H1 (cell line): Measurements from ENCODE around the gene STARD13. TPM values are rescaled to one million over a fixed set of nuclear protein-coding genes. Genes with fewer than 3 reads are reported as not detected.

Experiments used
- CBX5 ChIP-seq: fragments of 300-800, 300-1000 bp; sonication (generic); IDR thresholded peaks from 2 replicates; pipeline ENCODE4 v1.7.1; 2016; ENCODE audit warnings: antibody characterized with exemption, low read length, low read depth
- CTCF ChIP-seq, 3 experiments: IDR thresholded peaks; 1 replicate in 2 of 3; 2 replicates in 1 of 3; pipeline versions ENCODE4 v1.5.1 to v1.6.1; 2011; ENCODE audit warnings: low read length in 3 of 3, mild to moderate bottlenecking in 3 of 3, inconsistent platforms in 2 of 3, low read depth in 1 of 3, moderate library complexity in 1 of 3; ENCODE audit not compliant: insufficient read depth in 1 of 3; ENCODE audit errors: control extremely low read depth in 1 of 3
- KDM5A ChIP-seq: fragments of 200-600 bp; IDR thresholded peaks from 2 replicates; pipeline ENCODE4 v1.7.1; 2012; ENCODE audit warnings: mild to moderate bottlenecking, low read length, inconsistent platforms, mixed read lengths
- MAFK ChIP-seq: IDR thresholded peaks from 2 replicates; pipeline ENCODE4 v1.6.1; 2012; ENCODE audit warnings: low read depth, mild to moderate bottlenecking, improper control_type of control experiment, low read length
- RXRA ChIP-seq: IDR thresholded peaks from 2 replicates; pipeline ENCODE4 v1.6.1; 2011; ENCODE audit warnings: low read depth, mild to moderate bottlenecking, low read length, moderate library complexity; ENCODE audit not compliant: insufficient read depth
- SIN3A ChIP-seq, 2 experiments: IDR thresholded peaks in 1 of 2; conservative IDR thresholded peaks in 1 of 2; 2 replicates each; pipeline ENCODE4 v1.6.1; 2011 to 2012; ENCODE audit warnings: low read length in 2 of 2, improper control_type of control experiment in 1 of 2, low read depth in 1 of 2, mild to moderate bottlenecking in 1 of 2
- polyA plus RNA-seq, 7 experiments: library from polyadenylated mRNA; depleted of rRNA in 3 of 7; stranded (reverse) in 5 of 7; unstranded in 2 of 7; fragments of >200 nt in 5 of 7; fragments of 200-250 nt in 2 of 7; gene quantifications; 1 replicate in 5 of 7; 2 replicates in 1 of 7; 4 replicates in 1 of 7; pipeline versions ENCODE4 v1.2.1 to v1.2.3, GENCODE V29; 2011 to 2013; ENCODE audit warnings: missing spikeins in 2 of 7, mixed read lengths in 2 of 7
- total RNA-seq: library from RNA; stranded (reverse); fragmentation: NEBNext Ultra II Directional; extraction: Animal tissue kit (Norgen Biotek cat#: 25700); gene quantifications from 2 replicates; pipeline ENCODE4 v1.2.1, GENCODE V29; 2021
- TF ChIP-seq, protein P1 (sequence below): fragments of 300-600 bp; sonication (generic); IDR thresholded peaks from 2 replicates; pipeline ENCODE4 v1.7.1; 2012; ENCODE audit warnings: low read length, moderate library complexity, mild to moderate bottlenecking, inconsistent platforms; ENCODE audit not compliant: insufficient replicate concordance

Gene STARD13
- total and polyA plus RNA-seq, 2 of the 8 experiments (the other 6 are each of a cell fraction or from before 2014, with no cell fraction given), result 0.82 to 2.9 TPM

- TF ChIP-seq, protein P1, sequence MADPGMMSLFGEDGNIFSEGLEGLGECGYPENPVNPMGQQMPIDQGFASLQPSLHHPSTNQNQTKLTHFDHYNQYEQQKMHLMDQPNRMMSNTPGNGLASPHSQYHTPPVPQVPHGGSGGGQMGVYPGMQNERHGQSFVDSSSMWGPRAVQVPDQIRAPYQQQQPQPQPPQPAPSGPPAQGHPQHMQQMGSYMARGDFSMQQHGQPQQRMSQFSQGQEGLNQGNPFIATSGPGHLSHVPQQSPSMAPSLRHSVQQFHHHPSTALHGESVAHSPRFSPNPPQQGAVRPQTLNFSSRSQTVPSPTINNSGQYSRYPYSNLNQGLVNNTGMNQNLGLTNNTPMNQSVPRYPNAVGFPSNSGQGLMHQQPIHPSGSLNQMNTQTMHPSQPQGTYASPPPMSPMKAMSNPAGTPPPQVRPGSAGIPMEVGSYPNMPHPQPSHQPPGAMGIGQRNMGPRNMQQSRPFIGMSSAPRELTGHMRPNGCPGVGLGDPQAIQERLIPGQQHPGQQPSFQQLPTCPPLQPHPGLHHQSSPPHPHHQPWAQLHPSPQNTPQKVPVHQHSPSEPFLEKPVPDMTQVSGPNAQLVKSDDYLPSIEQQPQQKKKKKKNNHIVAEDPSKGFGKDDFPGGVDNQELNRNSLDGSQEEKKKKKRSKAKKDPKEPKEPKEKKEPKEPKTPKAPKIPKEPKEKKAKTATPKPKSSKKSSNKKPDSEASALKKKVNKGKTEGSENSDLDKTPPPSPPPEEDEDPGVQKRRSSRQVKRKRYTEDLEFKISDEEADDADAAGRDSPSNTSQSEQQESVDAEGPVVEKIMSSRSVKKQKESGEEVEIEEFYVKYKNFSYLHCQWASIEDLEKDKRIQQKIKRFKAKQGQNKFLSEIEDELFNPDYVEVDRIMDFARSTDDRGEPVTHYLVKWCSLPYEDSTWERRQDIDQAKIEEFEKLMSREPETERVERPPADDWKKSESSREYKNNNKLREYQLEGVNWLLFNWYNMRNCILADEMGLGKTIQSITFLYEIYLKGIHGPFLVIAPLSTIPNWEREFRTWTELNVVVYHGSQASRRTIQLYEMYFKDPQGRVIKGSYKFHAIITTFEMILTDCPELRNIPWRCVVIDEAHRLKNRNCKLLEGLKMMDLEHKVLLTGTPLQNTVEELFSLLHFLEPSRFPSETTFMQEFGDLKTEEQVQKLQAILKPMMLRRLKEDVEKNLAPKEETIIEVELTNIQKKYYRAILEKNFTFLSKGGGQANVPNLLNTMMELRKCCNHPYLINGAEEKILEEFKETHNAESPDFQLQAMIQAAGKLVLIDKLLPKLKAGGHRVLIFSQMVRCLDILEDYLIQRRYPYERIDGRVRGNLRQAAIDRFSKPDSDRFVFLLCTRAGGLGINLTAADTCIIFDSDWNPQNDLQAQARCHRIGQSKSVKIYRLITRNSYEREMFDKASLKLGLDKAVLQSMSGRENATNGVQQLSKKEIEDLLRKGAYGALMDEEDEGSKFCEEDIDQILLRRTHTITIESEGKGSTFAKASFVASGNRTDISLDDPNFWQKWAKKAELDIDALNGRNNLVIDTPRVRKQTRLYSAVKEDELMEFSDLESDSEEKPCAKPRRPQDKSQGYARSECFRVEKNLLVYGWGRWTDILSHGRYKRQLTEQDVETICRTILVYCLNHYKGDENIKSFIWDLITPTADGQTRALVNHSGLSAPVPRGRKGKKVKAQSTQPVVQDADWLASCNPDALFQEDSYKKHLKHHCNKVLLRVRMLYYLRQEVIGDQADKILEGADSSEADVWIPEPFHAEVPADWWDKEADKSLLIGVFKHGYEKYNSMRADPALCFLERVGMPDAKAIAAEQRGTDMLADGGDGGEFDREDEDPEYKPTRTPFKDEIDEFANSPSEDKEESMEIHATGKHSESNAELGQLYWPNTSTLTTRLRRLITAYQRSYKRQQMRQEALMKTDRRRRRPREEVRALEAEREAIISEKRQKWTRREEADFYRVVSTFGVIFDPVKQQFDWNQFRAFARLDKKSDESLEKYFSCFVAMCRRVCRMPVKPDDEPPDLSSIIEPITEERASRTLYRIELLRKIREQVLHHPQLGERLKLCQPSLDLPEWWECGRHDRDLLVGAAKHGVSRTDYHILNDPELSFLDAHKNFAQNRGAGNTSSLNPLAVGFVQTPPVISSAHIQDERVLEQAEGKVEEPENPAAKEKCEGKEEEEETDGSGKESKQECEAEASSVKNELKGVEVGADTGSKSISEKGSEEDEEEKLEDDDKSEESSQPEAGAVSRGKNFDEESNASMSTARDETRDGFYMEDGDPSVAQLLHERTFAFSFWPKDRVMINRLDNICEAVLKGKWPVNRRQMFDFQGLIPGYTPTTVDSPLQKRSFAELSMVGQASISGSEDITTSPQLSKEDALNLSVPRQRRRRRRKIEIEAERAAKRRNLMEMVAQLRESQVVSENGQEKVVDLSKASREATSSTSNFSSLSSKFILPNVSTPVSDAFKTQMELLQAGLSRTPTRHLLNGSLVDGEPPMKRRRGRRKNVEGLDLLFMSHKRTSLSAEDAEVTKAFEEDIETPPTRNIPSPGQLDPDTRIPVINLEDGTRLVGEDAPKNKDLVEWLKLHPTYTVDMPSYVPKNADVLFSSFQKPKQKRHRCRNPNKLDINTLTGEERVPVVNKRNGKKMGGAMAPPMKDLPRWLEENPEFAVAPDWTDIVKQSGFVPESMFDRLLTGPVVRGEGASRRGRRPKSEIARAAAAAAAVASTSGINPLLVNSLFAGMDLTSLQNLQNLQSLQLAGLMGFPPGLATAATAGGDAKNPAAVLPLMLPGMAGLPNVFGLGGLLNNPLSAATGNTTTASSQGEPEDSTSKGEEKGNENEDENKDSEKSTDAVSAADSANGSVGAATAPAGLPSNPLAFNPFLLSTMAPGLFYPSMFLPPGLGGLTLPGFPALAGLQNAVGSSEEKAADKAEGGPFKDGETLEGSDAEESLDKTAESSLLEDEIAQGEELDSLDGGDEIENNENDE, result no peak
- TF ChIP-seq CTCF (IDR thresholded peaks at IDR 0.05; ENCODE audit: control extremely low read depth in 1 of 3, insufficient read depth in 1 of 3, low read depth in 1 of 3, low read length in 3 of 3) (no peak), KDM5A (no peak), SIN3A (conservative IDR thresholded peaks at IDR 0.05 in 1 of 2, IDR thresholded peaks at IDR 0.05 in 1 of 2; ENCODE audit: low read depth in 1 of 2, low read length in 2 of 2) (no peak), MAFK (no peak), RXRA (no peak), CBX5 (no peak)
Observed at GRCh38 chr13:33249894-33250293, 35.7 kb downstream of the STARD13 start (continued).
